IMR-90 (cell line): ENCODE measurements around the gene OR4S2. TPM values are rescaled to one million over a fixed set of nuclear protein-coding genes. Genes with fewer than 3 reads are reported as not detected.

Experiments used
- ATAC-seq: fragments of 200-7000 bp; cut with Tn5 transposase; 2 replicates; pipeline ENCODE4 v1.9.1; 2020; ENCODE audit warnings: low read depth, mild to moderate bottlenecking, moderate library complexity
- BruUV-seq: library from RNA; stranded (reverse); fragments of 400-500 nt; replicated peaks from 2 replicates; lab custom pipeline; 2021; lab: Mats Ljungman, UMichigan
- CTCF ChIA-PET: fragments of 300-600 bp; formaldehyde crosslinking; extraction: SDS; loops from one replicate; lab custom pipeline; 2021; ENCODE audit warnings: antibody characterized with exemption; lab: Yijun Ruan, JAX
- POLR2A ChIA-PET: fragments of 300-600 bp; sonication (Branson Sonifier 250); formaldehyde crosslinking; loops from one replicate; lab custom pipeline; 2022; ENCODE audit warnings: antibody characterized with exemption; ENCODE audit not compliant: unreplicated experiment; lab: Charles Lee
- DNase-seq: peaks from one replicate; pipeline ENCODE4 v3.0.0; 2013
- H2AFZ ChIP-seq: replicated peaks from 2 replicates; pipeline ENCODE3; 2013; ENCODE audit warnings: low read length, mild to moderate bottlenecking; ENCODE audit not compliant: poor library complexity
- H2AK5ac ChIP-seq: 2 replicates; pipeline ENCODE4 v1.6.1; 2013; ENCODE audit warnings: low read depth, low read length, inconsistent platforms
- H2AK9ac ChIP-seq: replicated peaks from 2 replicates; pipeline ENCODE3; 2013; ENCODE audit warnings: mild to moderate bottlenecking, low read depth, low read length, moderate library complexity; ENCODE audit not compliant: poor library complexity
- H2BK120ac ChIP-seq: 2 replicates; pipeline ENCODE4 v1.6.1; 2013; ENCODE audit warnings: low read depth, low read length, inconsistent platforms
- H2BK15ac ChIP-seq: 3 replicates; pipeline ENCODE4 v1.6.1; 2013; ENCODE audit warnings: low read depth, low read length, inconsistent platforms
- H2BK20ac ChIP-seq: 2 replicates; pipeline ENCODE4 v1.6.1; 2013; ENCODE audit warnings: low read depth, mild to moderate bottlenecking, inconsistent platforms, low read length, moderate library complexity
- H2BK5ac ChIP-seq: 2 replicates; pipeline ENCODE4 v1.6.1; 2013; ENCODE audit warnings: mild to moderate bottlenecking, low read depth, low read length, inconsistent platforms; ENCODE audit not compliant: poor library complexity, severe bottlenecking
- H3K14ac ChIP-seq: replicated peaks from 2 replicates; pipeline ENCODE4 v1.6.1; 2013; ENCODE audit warnings: low read depth, low read length, inconsistent platforms
- H3K18ac ChIP-seq: 2 replicates; pipeline ENCODE4 v1.6.1; 2013; ENCODE audit warnings: low read depth, low read length, control low read depth
- H3K23ac ChIP-seq: 2 replicates; pipeline ENCODE4 v1.6.1; 2013; ENCODE audit warnings: low read depth, low read length, inconsistent platforms
- H3K27ac ChIP-seq: 2 replicates; pipeline ENCODE4 v1.5.1; 2013; ENCODE audit warnings: mild to moderate bottlenecking, control low read depth, low read length; ENCODE audit not compliant: insufficient read depth
- H3K27me3 ChIP-seq: 2 replicates; pipeline ENCODE4 v1.6.1; 2013; ENCODE audit warnings: low read length; ENCODE audit not compliant: control insufficient read depth, insufficient read depth
- H3K36me3 ChIP-seq: 2 replicates; pipeline ENCODE4 v1.6.1; 2013; ENCODE audit warnings: low read length, mixed read lengths; ENCODE audit not compliant: control insufficient read depth, insufficient read depth
- H3K4ac ChIP-seq: 2 replicates; pipeline ENCODE4 v1.6.1; 2013; ENCODE audit warnings: low read depth, low read length, inconsistent platforms
- H3K4me1 ChIP-seq: 2 replicates; pipeline ENCODE4 v1.6.1; 2013; ENCODE audit warnings: low read length, mixed read lengths; ENCODE audit not compliant: control insufficient read depth, insufficient read depth
- H3K4me2 ChIP-seq: 2 replicates; pipeline ENCODE4 v1.6.1; 2013; ENCODE audit warnings: low read depth, mild to moderate bottlenecking, control low read depth, low read length, moderate library complexity
- H3K4me3 ChIP-seq: 2 replicates; pipeline ENCODE4 v1.5.1; 2013; ENCODE audit warnings: low read depth, mild to moderate bottlenecking, control low read depth, low read length, moderate library complexity; ENCODE audit not compliant: insufficient read depth
- H3K56ac ChIP-seq: 2 replicates; pipeline ENCODE4 v1.6.1; 2013; ENCODE audit warnings: low read length, inconsistent platforms; ENCODE audit not compliant: insufficient read depth; ENCODE audit errors: extremely low read depth
- H3K79me1 ChIP-seq, 2 experiments: 2 replicates each; pipeline ENCODE4 v1.6.1; 2013; ENCODE audit warnings: low read length in 2 of 2, inconsistent platforms in 1 of 2, low read depth in 1 of 2
- H3K9ac ChIP-seq: 2 replicates; pipeline ENCODE4 v1.6.1; 2013; ENCODE audit warnings: low read depth, low read length, control low read depth
- H3K9me1 ChIP-seq: 2 replicates; pipeline ENCODE4 v1.6.1; 2013; ENCODE audit warnings: low read length, inconsistent platforms; ENCODE audit not compliant: insufficient read depth
- H3K9me3 ChIP-seq: 2 replicates; pipeline ENCODE4 v1.6.1; 2013; ENCODE audit warnings: low read length; ENCODE audit not compliant: control insufficient read depth, insufficient read depth
- H4K20me1 ChIP-seq: 2 replicates; pipeline ENCODE4 v1.6.1; 2013; ENCODE audit warnings: low read length, inconsistent platforms; ENCODE audit not compliant: insufficient read depth
- H4K5ac ChIP-seq: 2 replicates; pipeline ENCODE4 v1.6.1; 2013; ENCODE audit warnings: mild to moderate bottlenecking, low read depth, low read length, control low read depth
- H4K8ac ChIP-seq, 2 experiments: 2 replicates each; pipeline ENCODE4 v1.6.1; 2013; ENCODE audit warnings: low read depth in 2 of 2, low read length in 2 of 2, control low read depth in 1 of 2, inconsistent platforms in 1 of 2
- H4K91ac ChIP-seq: 2 replicates; pipeline ENCODE4 v1.6.1; 2013; ENCODE audit warnings: low read depth, low read length, inconsistent platforms; ENCODE audit not compliant: insufficient read depth
- BHLHE40 ChIP-seq: fragments of 150-350 bp; IDR thresholded peaks from 2 replicates; pipeline ENCODE4 v1.6.1; 2016; ENCODE audit warnings: mild to moderate bottlenecking, low read depth, low read length
- CEBPB ChIP-seq: IDR thresholded peaks from 2 replicates; pipeline ENCODE4 v1.6.1; 2012; ENCODE audit warnings: low read depth, low read length, improper control_type of control experiment
- CHD1 ChIP-seq: IDR thresholded peaks from 2 replicates; pipeline ENCODE4 v1.6.1; 2012; ENCODE audit warnings: low read depth, low read length, improper control_type of control experiment
- NFE2L2 ChIP-seq: fragments of 150-350 bp; IDR thresholded peaks from 2 replicates; pipeline ENCODE4 v1.6.1; 2016; ENCODE audit warnings: low read depth, mild to moderate bottlenecking, low read length
- RAD21 ChIP-seq: IDR thresholded peaks from 2 replicates; pipeline ENCODE4 v1.6.1; 2012; ENCODE audit warnings: low read length, improper control_type of control experiment
- RCOR1 ChIP-seq: IDR thresholded peaks from 2 replicates; pipeline ENCODE4 v1.6.1; 2012; ENCODE audit warnings: mild to moderate bottlenecking, low read length, improper control_type of control experiment; ENCODE audit not compliant: insufficient replicate concordance
- WGBS, 2 experiments: methylation state at CpG; one replicate each; pipeline versions ENCODE4 v1.1.5 to v1.1.7; 2013; ENCODE audit warnings: missing lambda C conversion rate in 2 of 2; ENCODE audit not compliant: insufficient read length in 1 of 2; ENCODE audit errors: extremely low coverage in 2 of 2; 5-methylcytosine and 5-hydroxymethylcytosine counted together
- dilution Hi-C: fragments of 300-500 bp; cut with HindIII; formaldehyde crosslinking; loops from one replicate; pipeline ENCODE4 v1.14.3; 2018; ENCODE audit warnings: low sequenced_read_pairs; ENCODE audit not compliant: unreplicated experiment
- in situ Hi-C: fragments of 300-500 bp; cut with MboI; formaldehyde crosslinking; loops from 3 replicates; pipeline ENCODE4 v1.14.3; 2019; ENCODE audit warnings: low sequenced_read_pairs, inconsistent platforms, mixed read lengths
- intact Hi-C: fragments of 100-400 bp; cut with micrococcal nuclease; formaldehyde crosslinking; loops from 2 replicates; pipeline ENCODE4 v1.10.0; 2022
- polyA plus RNA-seq, 3 experiments: library from polyadenylated mRNA; depleted of rRNA; stranded (reverse); fragments of >200 nt; gene quantifications; 2 replicates each; pipeline ENCODE4 v1.2.3, GENCODE V29; 2012; ENCODE audit warnings: low replicate concordance in 1 of 3
- total RNA-seq: library from RNA; depleted of rRNA; stranded (reverse); fragments of >200 nt; gene quantifications from 2 replicates; pipeline ENCODE4 v1.2.3, GENCODE V29; 2012

Gene OR4S2
- total and polyA plus RNA-seq, 2 of the 4 experiments (the other 2 are of a cell fraction), result not detected

- Histone ChIP-seq H2BK120ac (no peak within 1 kb of the TSS), H3K27ac (no peak within 1 kb of the TSS), H2AK5ac (no peak within 1 kb of the TSS), H3K27me3 (no peaks in the 10 kb centered on the region), H3K14ac (no peak within 1 kb of the TSS), H2BK5ac (no peak within 1 kb of the TSS), H2BK20ac (no peak within 1 kb of the TSS), H4K20me1 (no peaks in the 10 kb centered on the region), H3K4ac (no peak within 1 kb of the TSS), H3K9me3 (peaks cover 12% of the 10 kb centered on the region), H3K56ac (no peak within 1 kb of the TSS), H2AFZ (no peak within 1 kb of the TSS), H4K91ac (no peak within 1 kb of the TSS), H3K4me2 (no peak within 1 kb of the TSS), H3K9ac (no peak within 1 kb of the TSS), H3K4me3 (no peak within 1 kb of the TSS), H4K5ac (no peak within 1 kb of the TSS), H3K36me3 (no peaks in the 10 kb centered on the region), H3K9me1 (no peaks in the 10 kb centered on the region), H2BK15ac (no peak within 1 kb of the TSS), H3K23ac (no peak within 1 kb of the TSS), H4K8ac (no peak within 1 kb of the TSS), H2AK9ac (no peak within 1 kb of the TSS), H3K18ac (no peak within 1 kb of the TSS), H3K4me1 (no peaks in the 10 kb centered on the region), H3K79me1 (no peaks in the 10 kb centered on the region)
- in situ Hi-C loops, result no loop called here
- no TSS peak for BruUV-seq
- dilution Hi-C loops, result no loop called here
- DNase-seq, result no peak
- TF ChIP-seq BHLHE40, result no peak
- TF ChIP-seq CEBPB, result no peak
- no peak for TF ChIP-seq CHD1
- no peak for TF ChIP-seq NFE2L2
- no peak for TF ChIP-seq RCOR1
- no peak for TF ChIP-seq RAD21
- CTCF ChIA-PET, result no interaction called here
- intact Hi-C loops, result loop anchor here (10.0 kb wide), 1 partner anchor 73 kb away; no protein-coding TSS in a partner anchor
- WGBS, 2 experiments, result no CpG with 5 or more reads among the region's 1 CpG
- no peak for ATAC-seq
- POLR2A ChIA-PET, result no interaction called here
Measured at GRCh38 chr11:55661901-55662300, 13.8 kb downstream of the OR4S2 start, which contains the start of gene OR4C6. Gene OR4C6 (plus strand): TSS chr11:55662201. CDS start chr11:55665167, 2,966 bp downstream.
